GM19468 (cell line): ENCODE data around the gene MAP4.

Source experiments
- ATAC-seq: cut with Tn5 transposase; IDR thresholded peaks from one replicate; pipeline ENCODE4 v1.9.1; 2021; ENCODE audit warnings: mild to moderate bottlenecking, moderate library complexity, moderate number of reproducible peaks; ENCODE audit not compliant: unreplicated experiment; ENCODE audit errors: extremely low read depth

MAP4 gene

GRCh38 chr3:47870702-47871260 is 145.4 kb downstream of the MAP4 start:
- ATAC-seq: no peak

- ATAC-seq: no peak
These were observed 146.1 kb downstream of the MAP4 start for GRCh38 chr3:47870156-47870555.

- ATAC-seq: no peak
These were observed 147.9 kb downstream of the MAP4 start for GRCh38 chr3:47868306-47868705.

- no peak for ATAC-seq
These were observed 148.7 kb downstream of the MAP4 start for GRCh38 chr3:47867451-47868044.

GRCh38 chr3:47865192-47865591 is 151.0 kb downstream of the MAP4 start:
- no peak for ATAC-seq

- no peak for ATAC-seq
These were observed 152.7 kb downstream of the MAP4 start for GRCh38 chr3:47863391-47864128.

GRCh38 chr3:47859956-47860605 is 156.1 kb downstream of the MAP4 start:
- ATAC-seq: no peak

- no peak for ATAC-seq
These were observed 159.1 kb downstream of the MAP4 start for GRCh38 chr3:47857151-47857550.

GRCh38 chr3:47856669-47857068 is 159.5 kb downstream of the MAP4 start:
- ATAC-seq: no peak

- no peak for ATAC-seq
These were observed 160.5 kb downstream of the MAP4 start for GRCh38 chr3:47855461-47856383.

- no peak for ATAC-seq
These were observed 161.3 kb downstream of the MAP4 start for GRCh38 chr3:47854720-47855455.

- no peak for ATAC-seq
These were observed 161.9 kb downstream of the MAP4 start for GRCh38 chr3:47854267-47854666.

- ATAC-seq: no peak
These were observed 163.3 kb downstream of the MAP4 start for GRCh38 chr3:47852604-47853602.

GRCh38 chr3:47851888-47852603 is 164.2 kb downstream of the MAP4 start:
- no peak for ATAC-seq

- ATAC-seq: no peak
These were observed 165.4 kb downstream of the MAP4 start for GRCh38 chr3:47850564-47851410.

- no peak for ATAC-seq
These were observed 166.3 kb downstream of the MAP4 start for GRCh38 chr3:47849699-47850563.
